B cell (primary cell): ENCODE measurements around the gene JARID2.

ENCODE experiments used
- CTCF ChIP-seq: fragments of 200-600 bp; IDR thresholded peaks from one replicate; pipeline ENCODE4 v1.8.0; 2022; ENCODE audit warnings: antibody characterized with exemption, mild to moderate bottlenecking
- EZH2 ChIP-seq: IDR thresholded peaks from 2 replicates; pipeline ENCODE4 v1.6.1; 2012; ENCODE audit warnings: borderline replicate concordance, low read depth, mild to moderate bottlenecking, moderate library complexity, low read length; ENCODE audit not compliant: insufficient read depth, poor library complexity, severe bottlenecking

- TF ChIP-seq EZH2 (no peak), CTCF (no peak)
These were observed 1.1 kb upstream of the JARID2 start for GRCh38 chr6:15244620-15245360.
